Stimulated activated CD4-positive, alpha-beta T cell treated with anti-CD3 and anti-CD28 coated beads, Interleukin-4, amount 100 ng/mL, for 1 hour (primary cell): ENCODE data around the gene KCTD7.
"Not testable (repeated sequence)": the region's sequence is repeated elsewhere in the genome, so short reads cannot be mapped to it uniquely, and the experiment has no call there.

Source experiments
- DNase-seq: peaks from one replicate; pipeline ENCODE4 v3.0.0-alpha.2; 2020

Gene KCTD7

DNA sequence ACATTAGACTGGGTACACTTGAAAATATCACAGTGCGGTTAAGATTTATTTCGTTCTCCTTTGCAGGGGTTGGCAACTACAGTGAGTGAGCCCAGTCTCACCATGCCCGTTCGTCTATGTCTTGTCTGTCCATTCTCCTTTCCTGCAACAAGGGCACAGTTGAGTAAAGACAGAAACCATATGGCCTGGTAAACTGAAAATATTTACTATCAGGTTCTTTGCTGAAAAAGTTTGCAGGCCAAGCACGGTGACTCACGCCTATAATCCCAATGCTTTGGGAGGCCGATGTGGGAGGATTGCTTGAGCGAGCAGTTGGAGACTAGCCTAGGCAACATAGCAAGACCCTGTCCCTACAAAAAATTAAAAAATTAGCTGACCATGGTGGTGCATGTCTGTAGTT, 11.4 kb upstream of the KCTD7 start:
- no peak for DNase-seq

DNA sequence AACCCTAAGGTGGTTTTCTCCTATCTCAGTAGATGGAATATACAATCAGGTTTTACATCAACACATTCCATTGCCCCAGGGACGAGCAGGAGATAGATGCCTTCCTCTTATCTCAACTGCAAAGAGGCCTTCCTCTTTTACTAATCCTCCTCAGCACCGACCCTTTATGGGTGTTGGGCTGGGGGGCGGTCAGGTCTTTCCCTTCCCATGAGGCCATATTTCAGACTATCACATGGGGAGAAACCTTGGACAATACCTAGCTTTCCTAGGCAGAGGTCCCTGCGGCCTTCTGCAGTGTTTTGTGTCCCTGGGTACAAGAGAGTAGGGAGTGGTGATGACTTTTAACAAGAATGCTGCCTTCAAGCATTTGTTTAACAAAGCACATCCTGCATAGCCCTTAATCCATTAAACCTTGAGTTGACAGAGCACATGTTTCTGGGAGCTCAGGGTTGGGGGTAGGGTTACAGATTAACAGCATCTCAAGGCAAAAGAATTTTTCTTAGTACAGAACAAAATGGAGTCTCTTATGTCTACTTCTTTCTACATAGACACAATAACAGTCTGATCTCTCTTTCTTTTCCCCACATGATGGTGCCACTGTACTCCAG, 9.2 kb upstream of the KCTD7 start:
- DNase-seq: not testable (repeated sequence)

DNA sequence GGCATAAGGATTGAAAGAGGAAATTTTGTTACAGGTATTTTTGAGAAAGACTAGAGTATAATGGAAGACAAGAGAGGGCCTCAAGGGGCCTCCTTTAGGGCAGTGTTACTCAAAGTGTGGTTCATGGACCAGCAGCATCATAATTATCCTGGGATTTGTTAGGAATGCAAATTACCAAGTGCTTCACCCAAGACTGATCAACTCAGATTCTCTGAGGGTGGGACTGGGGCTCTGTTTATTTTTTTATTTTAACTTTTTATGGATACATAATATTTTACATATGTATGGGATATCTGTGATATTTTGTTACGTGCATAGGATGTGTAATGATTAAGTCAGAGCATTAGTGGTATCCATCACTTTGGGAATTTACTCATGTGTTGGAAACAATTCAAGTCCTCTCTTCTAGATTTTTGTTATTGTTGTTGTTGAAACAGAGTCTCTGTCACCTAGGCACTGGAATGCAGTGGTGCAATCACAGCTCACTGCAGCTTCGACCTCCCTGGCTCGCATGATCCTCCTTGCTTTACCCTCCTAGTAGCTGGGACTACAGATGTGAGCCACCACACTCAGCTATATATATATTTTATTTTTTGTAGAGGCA, 2.2 kb upstream of the KCTD7 start:
- no peak for DNase-seq

DNA sequence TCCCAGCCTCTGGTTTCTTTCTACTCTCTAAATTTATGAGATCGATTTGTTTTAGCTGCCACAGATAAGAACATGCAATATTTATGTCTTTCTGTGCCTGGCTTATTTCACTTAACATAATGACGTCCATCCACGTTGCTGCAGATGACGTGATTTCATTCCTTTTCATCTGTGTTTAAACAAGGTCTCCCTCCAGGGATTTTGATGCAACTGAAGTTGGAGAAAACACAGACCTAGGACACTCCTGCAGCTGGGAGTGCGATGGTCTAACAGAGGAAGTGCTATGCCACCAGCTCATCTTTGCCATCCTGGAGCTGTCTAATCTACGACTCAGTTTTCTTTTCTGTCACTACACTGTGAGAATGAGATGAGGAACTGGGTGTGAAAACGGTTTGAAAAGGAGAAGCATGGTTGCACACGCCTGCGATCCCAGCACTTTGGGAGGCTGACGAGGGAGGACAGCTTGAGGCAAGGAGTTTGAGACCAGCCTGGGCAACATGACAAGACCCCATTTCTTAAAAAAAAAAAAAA, 1.5 kb upstream of the KCTD7 start:
- DNase-seq: no peak

DNA sequence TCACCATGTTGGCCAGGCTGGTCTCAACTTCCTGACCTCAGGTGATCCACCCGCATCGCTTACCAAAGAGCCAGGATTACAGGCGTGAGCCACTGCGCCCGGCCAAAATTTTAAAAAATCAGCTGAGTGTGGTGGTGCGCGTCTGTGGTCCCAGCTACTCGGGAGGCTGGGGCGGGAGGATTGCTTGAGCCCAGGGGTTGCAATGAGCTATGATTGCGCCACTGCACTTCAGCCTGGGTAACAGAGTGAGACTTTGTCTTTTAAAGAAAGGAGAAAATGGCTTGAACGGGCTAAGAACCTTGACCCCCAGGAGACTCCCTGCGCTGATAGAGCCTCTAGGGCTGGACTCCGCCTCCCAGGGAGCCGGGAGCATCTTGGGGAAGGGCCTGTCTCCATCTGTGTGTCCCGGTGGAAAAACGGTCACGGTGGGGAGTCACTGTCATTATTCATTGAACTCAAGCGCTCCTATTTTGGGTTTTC, 760 bp upstream of the KCTD7 start:
- no peak for DNase-seq

DNA sequence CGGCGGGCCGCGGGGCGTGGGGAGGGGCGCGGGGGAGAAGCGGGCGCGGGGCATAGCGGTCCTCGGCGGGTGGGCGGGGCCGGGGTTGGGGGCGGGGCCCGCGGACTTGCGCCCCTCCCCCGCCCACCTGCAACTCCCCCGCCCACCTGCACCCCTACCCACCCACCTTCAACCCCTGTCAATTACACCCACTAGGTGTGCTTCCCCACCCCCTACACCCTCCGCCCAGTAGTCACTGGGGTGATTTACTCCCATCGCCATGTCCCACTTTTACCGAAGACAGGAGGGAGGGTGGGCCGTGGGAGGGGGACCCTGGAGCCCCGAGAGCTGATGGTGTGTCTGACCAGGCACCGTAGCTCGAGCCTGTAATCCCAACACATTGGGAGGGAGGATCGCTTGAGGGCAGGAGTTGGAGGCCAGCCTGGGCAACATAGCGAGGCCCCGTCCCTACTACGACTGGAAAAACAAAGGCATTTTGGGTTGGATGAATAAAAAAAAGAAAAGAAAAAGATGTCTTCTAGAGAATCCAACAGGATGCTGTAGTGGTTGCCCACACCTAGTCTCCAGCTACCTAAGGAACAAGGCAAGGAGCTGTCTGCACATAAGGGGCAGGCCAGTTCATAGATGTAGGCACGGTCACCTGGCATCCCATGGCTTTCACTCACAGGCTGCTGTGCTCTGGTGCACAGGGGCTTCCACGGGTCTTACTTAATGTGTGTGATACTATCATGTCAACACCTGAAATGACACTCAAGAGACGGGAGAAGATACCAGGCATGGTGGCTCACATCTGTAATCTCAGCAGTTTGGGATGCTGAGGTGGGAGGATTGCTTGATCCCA, 761 bp downstream of the KCTD7 start:
- DNase-seq: no peak

DNA sequence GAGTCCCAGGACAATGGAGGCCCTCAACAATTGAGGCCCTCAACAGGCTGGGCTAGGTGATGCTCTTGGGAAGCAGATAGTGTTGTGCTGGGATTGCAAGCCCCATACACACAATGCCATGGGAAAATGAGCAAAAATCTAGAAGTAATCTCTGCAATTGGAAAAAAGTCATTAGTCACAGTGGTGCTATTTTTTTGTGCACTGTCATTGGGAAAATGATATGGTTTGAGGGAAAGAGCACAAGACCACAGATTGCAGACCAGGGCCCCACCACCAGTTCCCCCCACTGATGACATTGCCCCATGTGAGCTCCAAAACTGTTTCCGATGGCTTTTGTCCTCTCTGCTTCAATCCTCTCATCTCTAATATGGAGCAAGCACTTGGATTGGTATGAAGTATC, 1.9 kb downstream of the KCTD7 start:
- no peak for DNase-seq

DNA sequence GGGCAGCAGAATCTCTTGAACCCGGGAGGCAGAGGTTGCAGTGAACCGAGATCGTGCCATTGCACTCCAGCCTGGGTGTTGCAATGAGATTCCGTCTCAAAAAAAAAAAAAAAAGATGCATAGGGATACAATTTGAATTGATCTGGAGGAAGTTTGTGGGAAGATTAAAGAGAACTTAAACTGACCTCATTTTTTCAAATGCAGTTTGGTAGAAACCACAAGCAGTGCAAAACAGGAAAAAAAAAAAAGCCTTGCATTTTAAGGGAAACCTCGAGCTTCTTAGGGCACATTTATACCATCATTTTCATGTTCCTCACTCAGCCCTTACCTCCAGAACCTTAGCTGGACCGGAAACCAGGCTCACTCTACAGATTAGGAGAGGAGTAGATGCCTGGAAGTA, 2.8 kb downstream of the KCTD7 start:
- DNase-seq: no peak

DNA sequence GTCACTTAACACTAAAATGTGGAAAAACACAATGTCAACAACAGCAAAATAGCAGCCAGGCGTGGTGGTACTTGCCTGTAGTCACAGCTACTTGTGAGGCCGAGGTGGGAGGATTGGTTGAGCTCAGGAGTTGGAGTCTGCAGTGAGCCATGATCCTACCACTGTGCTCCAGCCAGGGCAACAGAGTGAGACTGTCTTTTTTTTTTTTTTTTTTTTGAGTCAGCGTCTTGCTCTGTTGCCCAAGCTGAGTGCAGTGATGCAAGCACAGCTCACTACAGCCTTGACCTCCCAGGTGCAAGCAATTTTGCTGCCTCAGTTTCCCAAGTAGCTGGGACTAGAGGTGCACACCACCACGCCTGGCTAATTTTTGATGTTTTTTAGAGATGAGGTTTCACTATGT, 6.1 kb downstream of the KCTD7 start:
- DNase-seq: no peak

DNA sequence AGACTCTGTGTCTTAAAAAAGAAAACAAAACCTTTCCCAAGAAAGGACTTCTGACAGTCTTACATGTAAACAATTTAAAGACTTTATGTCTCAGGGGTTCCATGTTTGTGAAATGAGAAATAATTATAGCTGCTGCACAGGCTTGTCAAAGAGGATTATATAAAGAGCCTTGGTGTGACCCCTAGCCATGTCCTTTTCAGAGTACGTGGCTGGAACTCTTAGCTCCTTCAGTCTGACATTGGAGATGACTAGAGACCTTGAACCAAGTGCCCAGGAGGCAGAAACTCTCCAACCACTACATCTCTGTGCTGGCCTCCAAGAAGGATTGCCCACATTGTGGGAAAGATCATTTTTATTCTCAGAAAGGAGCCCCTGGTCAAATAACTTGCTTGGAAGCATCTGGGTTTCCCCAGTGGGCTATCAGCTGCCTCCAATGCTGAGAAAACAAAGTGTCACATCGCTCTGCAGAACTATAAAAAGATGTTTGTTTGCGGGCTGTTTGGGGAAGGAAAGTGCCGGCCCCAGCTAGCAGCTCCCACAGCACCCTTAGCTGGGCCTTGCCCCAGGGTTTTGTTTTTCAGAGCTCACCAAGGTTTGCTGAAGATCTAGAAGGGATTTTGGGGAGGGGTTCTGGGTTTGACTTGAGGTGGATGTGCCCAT, 6.8 kb downstream of the KCTD7 start:
- DNase-seq: not testable (repeated sequence)

DNA sequence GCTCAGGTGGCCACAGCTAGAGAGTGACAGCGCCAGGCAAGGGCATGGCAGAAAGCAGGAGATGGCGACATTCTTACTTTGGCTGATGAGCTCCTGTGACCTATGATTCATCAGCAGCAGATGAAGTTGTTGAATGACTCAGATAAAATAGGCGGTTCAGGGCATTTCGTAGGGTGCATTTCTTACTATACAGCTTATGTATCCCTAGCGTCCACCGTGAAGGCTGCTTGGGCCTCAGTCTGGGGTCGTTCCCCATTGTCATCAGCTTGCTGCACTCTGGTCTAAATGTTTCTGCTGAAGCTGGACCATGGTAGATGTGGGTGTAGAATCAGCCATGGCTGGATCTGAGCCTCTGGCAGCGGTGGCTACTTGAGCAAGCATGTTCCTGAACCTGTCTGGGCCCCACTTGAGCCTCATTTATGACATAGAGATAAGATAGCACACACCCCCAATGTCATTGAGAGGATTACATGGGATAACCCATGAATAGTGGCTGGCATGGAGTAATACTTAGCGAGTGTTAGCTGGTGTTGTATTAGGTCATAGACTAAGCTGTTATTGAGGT, 7.4 kb downstream of the KCTD7 start:
- DNase-seq: not testable (repeated sequence)

DNA sequence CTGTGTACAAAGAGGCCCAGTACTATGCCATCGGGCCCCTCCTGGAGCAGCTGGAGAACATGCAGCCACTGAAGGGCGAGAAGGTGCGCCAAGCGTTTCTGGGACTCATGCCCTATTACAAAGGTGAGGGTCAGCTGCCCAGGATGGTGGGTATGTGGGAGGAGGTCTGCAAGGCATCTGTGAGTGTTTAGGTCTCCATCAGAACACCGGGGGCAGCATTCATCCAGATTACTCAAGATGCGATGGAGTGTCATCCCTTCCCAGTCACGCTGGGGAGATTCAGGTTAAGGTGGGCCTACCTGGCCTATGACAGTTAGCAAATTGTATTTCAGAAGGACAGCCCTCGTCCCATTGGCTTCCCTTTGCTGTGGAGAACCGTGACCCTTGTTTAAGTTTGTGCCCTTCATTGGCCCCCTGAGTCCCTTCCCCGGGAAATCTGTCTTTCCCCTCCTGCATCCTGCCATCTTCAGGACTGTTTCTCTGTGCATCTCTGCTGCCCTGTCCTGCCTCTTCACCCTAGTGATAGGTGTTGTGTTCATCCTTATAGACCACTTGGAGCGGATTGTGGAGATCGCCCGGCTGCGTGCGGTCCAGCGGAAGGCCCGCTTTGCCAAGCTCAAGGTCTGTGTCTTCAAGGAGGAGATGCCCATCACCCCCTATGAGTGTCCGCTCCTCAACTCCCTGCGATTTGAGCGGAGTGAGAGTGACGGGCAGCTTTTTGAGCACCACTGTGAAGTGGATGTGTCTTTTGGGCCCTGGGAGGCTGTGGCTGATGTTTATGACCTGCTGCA, 9.8 kb downstream of the KCTD7 start:
- no peak for DNase-seq

DNA sequence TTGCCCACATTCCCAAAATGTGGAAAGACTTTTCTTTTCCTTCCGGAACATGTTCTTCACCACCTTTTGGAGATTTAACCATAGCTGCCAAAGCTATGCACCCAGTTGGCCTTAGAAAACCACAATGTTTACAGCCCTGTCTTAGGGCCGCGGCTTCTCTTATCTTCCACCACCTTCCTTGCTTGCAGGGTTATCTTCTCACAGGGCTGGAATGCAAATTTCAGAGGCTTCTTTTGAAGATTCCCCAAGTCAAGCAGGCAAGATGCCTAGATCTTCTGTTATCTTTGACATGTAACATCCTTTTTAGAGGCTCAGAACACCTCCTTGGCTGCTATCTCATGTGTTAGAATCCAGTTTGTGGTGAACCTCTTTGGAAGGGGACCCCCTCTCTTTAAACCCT, 11.1 kb downstream of the KCTD7 start:
- DNase-seq: no peak

DNA sequence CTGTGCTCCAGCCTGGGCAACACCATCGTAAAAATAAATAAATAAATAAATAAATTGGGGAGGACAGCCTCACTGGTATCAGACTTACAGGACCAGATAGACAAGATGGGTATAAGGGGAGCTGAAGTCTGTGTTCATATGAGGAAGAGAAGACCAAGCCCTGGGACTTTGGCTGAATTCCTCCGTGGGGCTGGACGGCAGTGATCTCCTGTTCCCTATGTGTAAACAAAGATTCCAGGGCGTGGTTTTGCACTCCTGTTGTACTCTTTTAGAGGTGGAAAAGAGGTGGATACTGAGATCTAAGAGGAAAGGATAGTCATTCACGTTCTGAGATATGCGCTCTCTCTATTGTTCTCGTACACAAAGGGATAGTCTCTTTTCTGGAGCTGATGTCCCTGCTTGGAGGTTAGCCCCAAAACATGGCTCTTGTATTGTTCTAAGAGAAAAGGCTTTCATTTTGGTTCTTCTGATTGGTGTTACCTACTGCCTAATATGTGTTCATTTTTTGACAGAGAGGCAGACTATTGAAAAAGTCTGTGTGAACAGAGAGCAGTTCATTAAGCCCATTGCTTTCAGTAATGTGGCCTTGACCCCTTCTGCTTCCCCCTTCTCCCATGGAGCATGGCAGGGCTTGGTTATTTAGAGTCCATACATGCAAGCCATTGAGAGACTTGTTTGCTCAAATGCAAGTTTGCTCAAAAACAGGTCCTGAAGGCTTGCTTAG, 12.3 kb downstream of the KCTD7 start:
- DNase-seq: no peak

DNA sequence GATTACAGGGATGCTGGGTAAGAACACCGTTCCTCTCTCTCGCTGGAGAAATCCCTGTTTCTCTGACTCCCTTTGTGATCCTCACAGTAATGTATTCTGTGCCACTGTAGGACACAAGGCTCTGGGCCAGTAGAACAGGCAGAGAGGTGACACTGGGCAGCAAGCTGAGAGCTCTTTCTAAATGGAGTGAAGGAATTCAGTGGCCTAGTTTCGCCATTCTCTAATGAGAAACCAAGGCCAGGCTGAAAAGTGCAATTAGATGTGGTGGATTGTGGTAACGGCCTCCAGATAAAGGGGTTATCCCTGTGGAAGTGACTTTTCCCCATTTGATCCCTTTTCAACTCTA, 12.8 kb downstream of the KCTD7 start:
- no peak for DNase-seq

DNA sequence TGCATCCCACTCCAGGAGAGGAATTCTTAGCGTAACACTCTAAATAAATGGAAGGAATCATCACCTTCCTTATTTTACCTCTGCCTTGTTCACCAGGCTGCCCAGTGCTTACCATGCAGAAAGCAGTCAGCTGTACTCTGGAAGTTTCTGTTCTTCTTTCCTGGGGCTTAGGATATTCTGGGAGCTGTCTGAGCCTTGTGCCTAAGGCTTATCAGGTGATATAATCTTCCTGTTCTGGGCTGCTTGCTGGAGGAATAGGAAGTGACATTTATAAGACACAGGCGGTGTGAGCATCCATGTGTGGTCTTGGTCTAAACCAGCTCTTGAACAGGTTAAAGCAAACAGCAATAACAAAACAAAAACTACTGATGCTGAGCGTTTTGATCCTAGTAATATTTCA, 13.5 kb downstream of the KCTD7 start:
- no peak for DNase-seq

DNA sequence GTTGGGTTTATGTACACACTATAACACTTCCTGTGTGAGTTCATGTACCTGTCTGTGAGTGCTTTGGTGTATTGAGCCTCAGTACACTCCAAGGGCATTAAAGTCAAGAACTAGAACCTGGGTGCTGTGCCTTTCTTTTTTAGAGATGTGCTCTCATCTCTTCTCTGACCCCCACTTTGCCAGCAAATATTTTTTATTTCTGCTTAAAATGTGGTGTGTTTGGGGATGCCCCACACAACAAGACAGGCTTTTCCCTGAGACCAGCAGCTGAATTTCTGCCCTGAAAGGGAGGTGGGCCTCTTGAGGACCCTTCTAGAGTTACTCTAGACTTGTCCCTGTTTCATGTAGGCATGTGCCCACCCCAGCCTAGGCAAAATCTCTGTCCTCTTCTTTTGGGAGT, 14.3 kb downstream of the KCTD7 start:
- no peak for DNase-seq

DNA sequence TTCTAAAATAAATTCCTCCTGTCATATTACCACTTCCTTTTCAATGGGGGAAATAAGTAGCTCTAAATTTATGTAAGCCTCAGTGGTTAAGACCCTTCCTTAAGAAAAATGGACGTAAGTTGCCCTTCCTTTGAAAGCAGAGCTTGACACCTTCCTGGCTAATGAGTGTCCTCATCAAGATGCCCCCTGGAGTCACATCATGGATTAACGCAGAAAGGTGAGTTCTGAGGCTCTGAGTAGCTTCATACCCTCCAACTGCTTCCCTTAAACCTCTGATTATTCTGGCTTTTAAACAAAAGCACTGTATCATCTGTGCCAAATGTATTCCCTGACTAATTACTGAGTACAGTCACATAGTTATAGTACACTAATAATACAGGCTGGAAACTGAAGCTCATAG, 14.7 kb downstream of the KCTD7 start:
- DNase-seq: no peak

DNA sequence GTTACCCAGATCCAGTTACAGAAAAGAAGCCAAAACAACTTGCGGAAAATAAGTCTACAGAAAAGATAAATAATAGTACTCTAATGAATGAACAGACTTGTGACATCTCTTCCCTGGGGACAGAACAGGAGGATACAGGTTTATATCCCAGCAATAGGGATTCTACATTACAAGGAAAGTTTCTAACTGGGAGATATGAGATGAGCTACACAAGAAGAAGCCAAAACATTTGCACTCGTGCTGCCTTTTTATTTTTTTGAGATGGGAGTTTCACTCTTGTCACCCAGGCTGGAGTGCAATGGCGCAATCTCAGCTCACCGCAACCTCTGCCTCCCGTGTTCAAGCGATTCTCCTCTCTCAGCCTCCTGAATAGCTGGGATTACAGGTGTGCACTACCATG, 22.3 kb downstream of the KCTD7 start:
- DNase-seq: not testable (repeated sequence)

DNA sequence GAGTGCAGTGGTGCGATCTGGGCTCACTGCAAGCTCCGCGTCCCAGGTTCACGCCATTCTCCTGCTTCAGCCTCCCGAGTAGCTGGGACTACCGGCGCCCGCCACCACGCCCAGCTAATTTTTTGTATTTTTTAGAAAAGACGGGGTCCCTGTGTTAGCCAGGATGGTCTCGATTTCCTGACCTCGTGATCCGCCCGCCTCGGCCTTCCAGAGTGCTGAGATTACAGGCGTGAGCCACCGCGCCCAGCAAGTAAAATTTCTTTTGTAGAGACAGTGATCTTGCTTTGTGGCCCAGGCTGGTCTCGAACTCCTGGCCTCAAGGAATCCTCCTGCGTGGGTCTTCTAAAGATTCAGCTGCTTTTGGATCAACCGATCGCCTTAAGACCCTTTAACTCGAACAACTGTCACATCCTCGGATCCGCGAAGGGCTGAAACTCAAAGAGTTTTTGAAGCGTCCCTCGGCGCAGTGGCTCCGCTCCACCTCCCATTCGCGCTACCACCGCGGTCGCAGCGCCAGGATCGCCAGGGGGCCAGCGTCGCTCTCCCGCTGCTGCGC, 25.1 kb downstream of the KCTD7 start:
- DNase-seq: not testable (repeated sequence)
